SU-DHL-6 (cell line): Measurements from ENCODE around the gene CHTOP.

Source experiments
- EZH2phosphoT487 ChIP-seq: fragments of 200-600 bp; sonication (generic), shearing (Covaris generic); conservative IDR thresholded peaks from 2 replicates; pipeline ENCODE4 v1.6.1; 2018; ENCODE audit warnings: mild to moderate bottlenecking, antibody characterized with exemption, low read length, moderate library complexity, mixed read lengths
- TF ChIP-seq, protein P1 (sequence below): fragments of 200-600 bp; sonication (generic); IDR thresholded peaks from one replicate; pipeline ENCODE4 v1.5.1; 2017; ENCODE audit warnings: antibody characterized with exemption, mild to moderate bottlenecking, low read length, moderate library complexity; ENCODE audit not compliant: insufficient read depth, poor library complexity, severe bottlenecking

DNA sequence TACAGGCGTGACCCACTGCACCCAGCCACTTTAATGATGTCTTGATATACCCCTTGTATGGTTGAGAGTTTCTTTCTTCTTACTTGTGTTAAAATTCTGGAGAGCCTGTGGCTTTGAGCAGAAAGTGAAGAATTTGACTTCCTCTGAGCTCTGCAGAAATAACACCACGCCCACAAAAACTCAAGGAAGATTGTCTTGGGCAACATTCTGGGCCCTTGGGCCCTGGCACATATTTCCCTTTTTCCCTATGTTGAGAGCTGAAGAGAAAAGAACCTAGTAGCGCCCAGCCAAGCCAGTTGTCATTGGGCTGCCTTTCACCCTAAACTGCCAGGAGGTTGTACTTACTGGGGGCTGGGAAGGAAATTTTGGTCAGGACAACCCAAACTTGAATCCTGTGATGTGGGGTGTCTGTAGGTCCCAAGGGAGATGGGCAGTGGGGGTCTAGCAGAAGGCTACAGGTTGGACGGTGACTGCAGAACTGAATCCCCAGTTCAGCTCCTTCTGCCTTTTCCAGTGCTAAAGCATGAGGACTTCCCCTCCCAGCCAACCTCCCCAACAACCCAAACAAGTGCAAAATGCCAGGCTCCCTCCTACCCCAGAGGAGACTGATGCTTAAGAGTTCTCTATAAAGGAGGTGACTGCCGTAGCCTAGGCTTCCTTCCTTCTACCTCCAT, 12.9 kb downstream of the CHTOP start:
- TF ChIP-seq, protein P1, sequence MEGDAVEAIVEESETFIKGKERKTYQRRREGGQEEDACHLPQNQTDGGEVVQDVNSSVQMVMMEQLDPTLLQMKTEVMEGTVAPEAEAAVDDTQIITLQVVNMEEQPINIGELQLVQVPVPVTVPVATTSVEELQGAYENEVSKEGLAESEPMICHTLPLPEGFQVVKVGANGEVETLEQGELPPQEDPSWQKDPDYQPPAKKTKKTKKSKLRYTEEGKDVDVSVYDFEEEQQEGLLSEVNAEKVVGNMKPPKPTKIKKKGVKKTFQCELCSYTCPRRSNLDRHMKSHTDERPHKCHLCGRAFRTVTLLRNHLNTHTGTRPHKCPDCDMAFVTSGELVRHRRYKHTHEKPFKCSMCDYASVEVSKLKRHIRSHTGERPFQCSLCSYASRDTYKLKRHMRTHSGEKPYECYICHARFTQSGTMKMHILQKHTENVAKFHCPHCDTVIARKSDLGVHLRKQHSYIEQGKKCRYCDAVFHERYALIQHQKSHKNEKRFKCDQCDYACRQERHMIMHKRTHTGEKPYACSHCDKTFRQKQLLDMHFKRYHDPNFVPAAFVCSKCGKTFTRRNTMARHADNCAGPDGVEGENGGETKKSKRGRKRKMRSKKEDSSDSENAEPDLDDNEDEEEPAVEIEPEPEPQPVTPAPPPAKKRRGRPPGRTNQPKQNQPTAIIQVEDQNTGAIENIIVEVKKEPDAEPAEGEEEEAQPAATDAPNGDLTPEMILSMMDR, result no peak
- TF ChIP-seq EZH2phosphoT487, result no peak
